Esophagus muscularis mucosa (tissue), 4 donors: ENCODE measurements around the gene ARAP1.

ENCODE experiments used
- EP300 ChIP-seq: sonication (generic); formaldehyde crosslinking; IDR thresholded peaks from one replicate; pipeline ENCODE4 v1.6.1; 2017; ENCODE audit warnings: antibody characterized with exemption
- POLR2A ChIP-seq: fragments of 450-650 bp; IDR thresholded peaks from one replicate; pipeline ENCODE4 v1.6.1; 2017; ENCODE audit warnings: antibody characterized with exemption, moderate library complexity, mild to moderate bottlenecking, low read depth
- TF ChIP-seq, protein P1 (sequence below), 3 experiments: fragments of 200-600 bp in 2 of 3; fragments of 450-650 bp in 1 of 3; sonication (generic) in 2 of 3; IDR thresholded peaks; one replicate each; pipeline ENCODE4 v1.5.1; 2017 to 2019; ENCODE audit warnings: antibody characterized with exemption in 3 of 3, mild to moderate bottlenecking in 2 of 3, moderate library complexity in 1 of 3

GRCh38 chr11:72781063-72781312 is 28.8 kb upstream of the ARAP1 start:
- no peak for TF ChIP-seq POLR2A
- TF ChIP-seq, protein P1, sequence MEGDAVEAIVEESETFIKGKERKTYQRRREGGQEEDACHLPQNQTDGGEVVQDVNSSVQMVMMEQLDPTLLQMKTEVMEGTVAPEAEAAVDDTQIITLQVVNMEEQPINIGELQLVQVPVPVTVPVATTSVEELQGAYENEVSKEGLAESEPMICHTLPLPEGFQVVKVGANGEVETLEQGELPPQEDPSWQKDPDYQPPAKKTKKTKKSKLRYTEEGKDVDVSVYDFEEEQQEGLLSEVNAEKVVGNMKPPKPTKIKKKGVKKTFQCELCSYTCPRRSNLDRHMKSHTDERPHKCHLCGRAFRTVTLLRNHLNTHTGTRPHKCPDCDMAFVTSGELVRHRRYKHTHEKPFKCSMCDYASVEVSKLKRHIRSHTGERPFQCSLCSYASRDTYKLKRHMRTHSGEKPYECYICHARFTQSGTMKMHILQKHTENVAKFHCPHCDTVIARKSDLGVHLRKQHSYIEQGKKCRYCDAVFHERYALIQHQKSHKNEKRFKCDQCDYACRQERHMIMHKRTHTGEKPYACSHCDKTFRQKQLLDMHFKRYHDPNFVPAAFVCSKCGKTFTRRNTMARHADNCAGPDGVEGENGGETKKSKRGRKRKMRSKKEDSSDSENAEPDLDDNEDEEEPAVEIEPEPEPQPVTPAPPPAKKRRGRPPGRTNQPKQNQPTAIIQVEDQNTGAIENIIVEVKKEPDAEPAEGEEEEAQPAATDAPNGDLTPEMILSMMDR (IDR thresholded peaks at IDR 0.05) = no peak
- TF ChIP-seq EP300 = no peak
